LHCN-M2 (cell line): ENCODE results near the gene GATM. TPM values are rescaled to one million over a fixed set of nuclear protein-coding genes. Genes with fewer than 3 reads are reported as not detected.

Experiments
- DNase-seq: peaks from one replicate; pipeline ENCODE4 v3.0.0-alpha.2; 2012; ENCODE audit warnings: low read depth
- polyA plus RNA-seq: library from polyadenylated mRNA; unstranded; fragments of >200 nt; gene quantifications from one replicate; pipeline ENCODE4 v1.2.1, GENCODE V29; 2012; ENCODE audit warnings: missing spikeins
- total RNA-seq: library from RNA; depleted of rRNA; stranded (reverse); fragments of >200 nt; gene quantifications from 2 replicates; pipeline ENCODE4 v1.2.3, GENCODE V29; 2014; rRNA removed

The GATM gene, protein sequence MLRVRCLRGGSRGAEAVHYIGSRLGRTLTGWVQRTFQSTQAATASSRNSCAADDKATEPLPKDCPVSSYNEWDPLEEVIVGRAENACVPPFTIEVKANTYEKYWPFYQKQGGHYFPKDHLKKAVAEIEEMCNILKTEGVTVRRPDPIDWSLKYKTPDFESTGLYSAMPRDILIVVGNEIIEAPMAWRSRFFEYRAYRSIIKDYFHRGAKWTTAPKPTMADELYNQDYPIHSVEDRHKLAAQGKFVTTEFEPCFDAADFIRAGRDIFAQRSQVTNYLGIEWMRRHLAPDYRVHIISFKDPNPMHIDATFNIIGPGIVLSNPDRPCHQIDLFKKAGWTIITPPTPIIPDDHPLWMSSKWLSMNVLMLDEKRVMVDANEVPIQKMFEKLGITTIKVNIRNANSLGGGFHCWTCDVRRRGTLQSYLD
- total RNA-seq, result 0.98 and 1.3 TPM in 2 replicates
- 0.10 TPM for polyA plus RNA-seq

DNA sequence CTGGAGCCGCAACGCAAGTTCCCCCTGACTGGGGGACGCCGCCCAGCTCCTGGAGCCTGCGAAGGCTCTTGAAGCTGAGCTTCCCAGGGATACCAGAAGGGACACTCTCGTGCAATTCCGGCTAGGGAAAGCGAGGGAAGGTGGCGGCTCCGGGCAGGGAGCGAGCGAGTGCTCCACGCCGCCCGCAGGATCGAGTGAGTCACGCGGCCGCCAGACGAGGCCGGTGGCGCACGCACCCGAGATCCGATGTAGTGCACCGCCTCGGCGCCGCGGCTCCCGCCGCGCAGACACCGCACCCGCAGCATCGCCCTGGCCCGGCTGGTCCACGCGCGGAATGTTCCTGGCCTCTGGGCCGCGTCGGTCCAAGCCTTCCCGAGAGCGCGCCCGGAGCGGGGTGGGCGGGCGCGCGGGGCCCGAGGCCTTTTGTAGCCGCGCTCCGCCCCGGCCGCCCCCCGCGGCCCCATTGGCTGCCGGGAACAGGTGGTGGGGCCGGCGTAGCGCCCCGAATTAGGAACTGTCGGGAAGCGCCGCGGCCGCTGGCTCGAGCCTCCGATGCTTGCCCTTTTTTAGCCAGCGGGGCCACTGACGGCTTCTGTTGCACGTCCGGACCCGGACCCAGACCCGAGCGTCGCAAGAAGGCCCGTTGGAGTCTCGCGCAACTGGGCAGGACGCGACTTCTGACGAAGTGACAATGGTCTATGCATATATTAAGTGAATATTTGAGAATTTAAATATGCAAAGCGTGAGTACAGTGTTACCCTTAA is at the start of gene GATM:
Gene GATM, minus strand, starts transcription at position 396 of the 764 bp plus-strand sequence. Its CDS starts 91 bp downstream, at position 305.
- DNase-seq, result peak; percentile 77

DNA sequence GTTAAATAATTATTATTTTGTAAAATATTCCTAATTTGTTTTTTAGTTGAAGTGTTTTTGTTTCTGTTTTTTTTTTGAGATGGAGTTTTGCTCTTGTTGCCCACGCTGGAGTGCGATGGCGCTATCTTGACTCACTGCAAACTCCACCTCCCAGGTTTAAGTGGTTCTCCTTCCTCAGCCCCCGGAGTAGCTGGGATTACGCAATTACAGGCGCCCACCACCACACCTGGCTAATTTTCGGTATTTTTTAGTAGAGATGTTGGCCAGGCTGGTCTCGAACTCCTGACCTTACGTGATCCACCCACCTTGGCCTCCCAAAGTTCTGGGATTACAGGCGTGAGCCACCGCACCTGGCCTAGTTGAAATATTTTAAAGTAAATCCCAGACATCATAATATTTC is 48.7 kb upstream of the GATM start:
- DNase-seq, result no peak

DNA sequence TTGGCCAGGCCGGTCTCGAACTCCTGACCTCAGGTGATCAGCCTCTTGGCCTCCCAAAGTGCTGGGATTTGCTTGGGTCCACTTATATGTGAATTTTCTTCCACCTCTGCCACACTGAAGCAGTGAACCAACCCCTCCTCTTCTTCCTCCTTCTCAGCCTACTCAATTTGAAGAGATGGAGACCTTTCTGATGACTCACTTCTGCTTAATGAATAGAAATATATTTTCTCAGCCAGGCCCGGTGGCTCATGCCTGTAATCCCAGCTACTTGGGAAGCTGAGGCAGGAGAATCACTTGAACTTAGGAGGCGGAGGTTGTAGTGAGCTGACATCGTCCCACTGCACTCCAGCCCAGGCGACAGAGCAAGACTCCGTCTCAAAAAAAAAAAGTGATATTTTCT is 46.8 kb upstream of the GATM start:
- DNase-seq, result peak; percentile 14

DNA sequence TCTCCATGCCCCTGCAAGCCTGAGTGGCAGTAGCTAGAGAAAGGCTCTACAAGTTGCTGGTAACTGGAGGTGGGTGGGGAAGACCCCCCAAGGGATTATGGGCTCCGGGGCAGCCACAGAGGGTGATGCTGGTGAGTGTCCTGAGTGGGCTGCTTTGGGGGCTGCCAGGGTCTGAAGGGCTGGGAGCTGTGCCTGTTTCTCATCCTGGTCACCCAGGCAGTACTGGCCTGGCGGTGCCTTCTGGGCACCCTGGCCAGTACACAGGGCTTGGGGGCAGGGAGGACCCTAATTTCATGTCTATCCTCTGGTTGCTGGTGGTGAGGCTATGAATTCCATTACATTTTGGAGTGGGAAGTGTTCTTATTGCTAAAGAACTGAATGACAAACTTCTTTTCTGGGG is 46.1 kb upstream of the GATM start:
- no peak for DNase-seq

DNA sequence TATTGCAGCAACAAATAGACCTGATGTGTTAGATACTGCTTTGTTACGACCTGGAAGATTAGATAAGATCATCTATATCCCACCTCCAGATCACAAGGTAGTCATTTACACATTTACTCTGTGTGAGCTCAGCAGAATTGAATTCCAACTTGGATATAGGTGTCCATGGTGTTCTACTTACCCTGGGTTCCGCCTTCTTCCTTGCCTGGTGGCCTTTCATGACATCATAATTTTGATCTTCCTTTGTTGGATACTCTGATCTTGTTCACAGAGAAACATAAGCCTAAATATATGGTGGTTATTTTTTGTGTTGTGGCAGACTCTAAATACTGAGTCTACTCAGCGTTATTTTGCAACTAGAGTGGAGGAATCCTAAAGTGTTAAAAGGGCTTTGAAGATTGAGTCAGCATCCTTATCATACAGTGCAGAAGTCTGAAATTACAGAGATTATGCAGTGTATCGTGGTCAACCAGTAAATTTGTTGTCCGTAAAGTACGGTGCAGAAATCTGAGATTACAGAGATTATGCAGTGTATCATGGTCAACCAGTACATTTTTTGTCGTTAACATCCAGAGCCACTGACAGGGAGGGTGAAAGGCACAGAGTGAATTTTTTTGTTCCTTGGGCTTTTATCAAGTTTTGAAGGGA is 39.1 kb upstream of the GATM start:
- no peak for DNase-seq

DNA sequence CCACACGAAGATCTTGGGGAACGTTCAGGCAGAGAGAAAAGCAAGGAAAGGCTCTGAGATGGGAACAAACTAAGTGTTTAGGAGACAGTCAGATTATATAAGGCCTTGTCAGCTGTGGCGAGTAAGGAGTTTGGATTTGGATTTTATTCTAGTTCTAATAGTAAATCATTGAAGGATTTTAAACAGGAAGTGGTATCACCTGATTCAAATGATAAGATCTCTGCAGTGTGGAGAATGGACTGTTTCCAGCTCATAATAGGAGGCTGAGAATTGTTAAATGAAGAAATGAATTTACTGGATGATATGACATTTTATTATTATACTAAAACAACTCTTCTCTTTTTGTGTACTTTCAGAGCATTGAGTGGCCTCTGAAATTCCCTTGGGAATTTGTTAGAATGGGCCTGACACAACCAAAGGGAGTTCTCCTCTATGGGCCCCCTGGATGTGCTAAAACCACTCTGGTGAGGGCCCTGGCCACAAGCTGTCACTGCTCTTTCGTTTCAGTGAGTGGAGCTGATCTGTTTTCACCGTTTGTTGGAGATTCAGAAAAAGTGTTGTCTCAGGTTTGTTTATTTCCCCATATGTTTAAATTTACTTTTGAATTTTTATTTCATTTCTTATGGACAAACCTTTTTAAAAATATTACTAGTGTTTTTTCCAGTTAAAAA is 36.0 kb upstream of the GATM start:
- no peak for DNase-seq

DNA sequence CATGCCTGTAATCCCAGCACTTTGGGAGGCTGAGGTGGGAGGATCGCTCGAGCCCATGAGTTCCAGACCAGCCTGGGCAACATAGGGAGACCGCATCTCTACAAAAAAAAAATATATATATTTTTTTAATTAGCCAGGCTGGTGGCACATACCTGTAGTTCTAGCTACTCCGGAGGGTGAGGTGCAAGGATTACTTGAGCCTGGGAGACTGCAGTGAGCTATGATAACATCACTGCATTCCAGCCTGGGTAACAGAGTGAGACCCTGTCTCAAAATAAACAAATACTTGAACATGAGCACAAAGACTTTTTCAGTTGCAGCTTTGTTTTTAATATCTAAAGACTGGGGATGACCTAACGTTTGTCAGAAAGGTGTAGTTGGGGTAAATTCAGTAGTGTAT is 31.3 kb upstream of the GATM start:
- no peak for DNase-seq

DNA sequence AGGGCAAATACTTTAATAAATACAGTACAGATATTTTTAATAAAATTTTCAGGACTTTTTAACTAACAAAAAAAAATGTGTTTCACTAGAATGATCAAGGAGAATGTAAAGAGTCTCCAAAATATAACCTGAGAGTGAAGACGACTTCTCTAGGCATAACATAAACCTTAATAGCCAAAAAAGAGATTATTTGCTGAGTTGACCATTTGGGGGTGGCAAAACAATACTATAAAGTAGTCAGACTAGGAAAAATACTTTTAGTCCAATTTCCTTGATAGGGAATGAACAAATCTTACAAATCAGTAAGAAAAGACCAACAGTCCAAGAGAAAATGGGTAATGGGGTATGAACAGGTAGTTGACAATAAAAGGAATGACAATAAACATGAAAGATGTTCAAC is 29.4 kb upstream of the GATM start:
- no peak for DNase-seq

DNA sequence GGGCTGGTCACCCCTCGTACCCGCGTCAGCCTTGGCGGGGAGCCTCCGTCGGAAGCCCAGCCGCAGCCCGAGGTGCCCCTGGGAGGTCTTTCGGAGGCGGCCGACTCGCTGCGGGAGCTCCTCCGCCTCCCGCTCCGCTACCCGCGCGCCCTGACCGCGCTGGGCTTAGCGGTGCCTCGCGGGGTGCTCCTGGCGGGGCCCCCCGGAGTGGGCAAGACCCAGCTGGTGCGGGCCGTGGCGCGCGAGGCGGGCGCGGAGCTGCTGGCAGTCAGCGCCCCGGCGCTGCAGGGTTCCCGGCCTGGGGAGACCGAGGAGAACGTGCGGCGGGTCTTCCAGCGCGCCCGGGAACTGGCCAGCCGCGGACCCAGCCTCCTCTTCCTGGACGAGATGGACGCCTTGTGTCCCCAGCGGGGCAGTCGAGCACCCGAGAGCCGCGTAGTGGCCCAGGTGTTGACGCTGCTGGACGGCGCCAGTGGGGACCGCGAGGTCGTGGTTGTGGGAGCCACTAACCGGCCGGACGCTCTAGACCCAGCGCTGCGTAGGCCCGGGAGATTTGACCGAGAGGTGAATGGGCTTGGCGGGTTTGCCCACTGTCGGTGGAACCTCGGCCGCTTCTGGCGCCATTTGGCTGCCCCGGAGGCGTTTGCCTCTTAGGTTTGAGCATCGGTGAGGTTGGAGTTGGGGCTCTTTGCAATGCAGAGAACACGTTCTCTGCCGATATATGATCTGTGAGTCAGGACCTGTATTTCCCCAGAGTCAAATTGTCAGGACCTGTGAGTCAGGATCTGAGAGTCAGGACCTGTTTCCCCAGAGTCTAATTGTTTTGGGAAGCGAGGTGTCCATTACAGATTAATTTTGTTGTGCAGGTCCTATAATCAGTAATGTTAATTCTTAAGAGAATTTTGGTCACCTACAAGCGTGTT is 24.9 kb upstream of the GATM start:
- DNase-seq, result peak; percentile 64

DNA sequence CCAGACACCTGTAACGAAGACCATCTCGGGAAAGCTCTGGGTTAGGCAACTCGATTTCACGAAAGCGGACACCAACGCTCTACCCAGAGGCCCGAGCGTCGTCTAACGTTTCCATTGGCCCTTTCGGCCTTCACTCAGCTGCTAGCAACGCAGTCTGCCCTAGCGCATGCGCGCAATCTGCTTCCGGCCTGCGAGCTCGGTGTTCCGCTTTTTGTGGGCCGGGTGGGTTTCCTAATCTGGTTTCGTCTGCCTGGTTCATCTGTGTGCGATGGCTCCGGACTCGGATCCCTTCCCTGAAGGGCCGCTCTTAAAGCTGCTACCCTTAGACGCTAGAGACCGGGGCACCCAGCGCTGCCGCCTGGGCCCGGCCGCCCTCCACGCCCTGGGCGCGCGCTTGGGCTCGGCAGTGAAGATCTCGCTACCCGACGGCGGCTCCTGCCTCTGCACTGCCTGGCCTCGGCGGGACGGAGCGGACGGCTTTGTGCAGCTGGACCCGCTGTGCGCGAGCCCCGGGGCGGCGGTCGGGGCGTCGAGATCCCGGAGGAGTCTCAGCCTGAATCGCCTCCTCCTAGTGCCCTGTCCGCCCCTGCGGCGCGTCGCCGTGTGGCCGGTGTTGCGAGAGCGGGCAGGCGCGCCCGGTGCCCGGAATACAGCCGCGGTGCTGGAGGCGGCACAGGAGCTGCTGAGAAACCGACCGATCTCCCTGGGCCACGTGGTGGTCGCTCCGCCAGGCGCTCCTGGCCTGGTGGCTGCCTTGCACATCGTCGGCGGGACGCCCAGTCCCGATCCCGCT is 24.0 kb upstream of the GATM start:
- DNase-seq, result peak; percentile 97

DNA sequence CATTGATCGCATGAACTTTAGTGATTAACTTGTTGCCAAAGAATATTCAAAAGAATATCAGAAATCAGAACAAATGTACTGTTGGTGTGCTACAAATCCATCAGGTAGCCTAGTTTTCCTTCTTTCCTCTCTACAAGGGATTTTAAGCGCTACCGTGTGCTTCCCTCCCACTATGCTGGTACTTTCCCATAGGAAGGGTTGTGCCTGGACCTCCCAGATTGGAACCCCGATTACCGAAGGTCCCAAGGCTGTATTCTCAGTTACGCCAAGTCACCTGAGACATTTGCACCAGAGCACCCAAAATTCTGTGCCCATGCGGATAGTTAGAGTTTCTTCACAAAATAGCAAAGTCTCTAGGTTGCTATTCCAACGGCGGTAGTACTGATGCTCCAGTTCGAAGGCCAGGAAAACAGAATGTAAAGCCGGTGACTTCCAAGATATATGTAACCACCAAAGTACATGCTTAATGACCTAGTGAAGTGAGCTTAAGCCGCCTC is 23.4 kb upstream of the GATM start:
- DNase-seq, result no peak

DNA sequence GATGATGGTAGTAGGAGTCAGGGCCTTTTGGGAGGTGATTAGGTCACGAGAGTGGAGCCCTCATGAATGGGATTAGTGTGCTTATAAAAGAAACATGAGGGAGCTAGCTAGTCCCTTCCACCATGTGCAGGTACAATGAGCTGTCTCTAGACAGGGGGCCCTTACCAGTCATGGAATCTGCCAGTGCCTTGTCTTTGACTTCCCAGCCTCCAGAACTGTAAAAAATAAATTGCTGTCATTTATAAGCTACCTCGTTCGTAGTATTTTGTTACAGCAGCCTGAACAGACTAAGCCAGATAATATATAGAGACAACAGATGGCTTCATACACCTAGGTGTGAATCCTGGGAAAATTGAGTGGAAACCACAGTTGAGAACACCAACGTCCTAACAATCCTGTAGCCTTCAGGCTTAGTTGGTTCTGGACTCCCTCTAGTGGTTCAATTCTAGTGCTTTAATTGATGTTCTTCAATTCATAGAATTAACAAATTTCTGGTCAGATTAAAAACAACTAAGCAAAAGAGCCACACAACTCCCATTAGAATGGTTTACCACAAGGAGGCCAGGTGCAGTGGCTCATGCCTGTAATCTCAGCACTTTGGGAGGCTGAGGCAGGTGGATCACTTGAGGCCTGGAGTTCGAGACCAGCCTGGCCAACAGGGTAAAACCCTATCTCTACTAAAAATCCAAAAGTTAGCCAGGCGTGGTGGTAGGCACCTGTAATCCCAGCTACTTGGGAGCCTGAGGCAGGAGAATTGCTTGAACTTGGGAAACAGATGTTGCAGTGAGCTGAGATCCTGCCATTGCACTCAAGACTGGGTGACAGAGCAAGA is 21.3 kb upstream of the GATM start:
- DNase-seq, result peak; percentile 61

DNA sequence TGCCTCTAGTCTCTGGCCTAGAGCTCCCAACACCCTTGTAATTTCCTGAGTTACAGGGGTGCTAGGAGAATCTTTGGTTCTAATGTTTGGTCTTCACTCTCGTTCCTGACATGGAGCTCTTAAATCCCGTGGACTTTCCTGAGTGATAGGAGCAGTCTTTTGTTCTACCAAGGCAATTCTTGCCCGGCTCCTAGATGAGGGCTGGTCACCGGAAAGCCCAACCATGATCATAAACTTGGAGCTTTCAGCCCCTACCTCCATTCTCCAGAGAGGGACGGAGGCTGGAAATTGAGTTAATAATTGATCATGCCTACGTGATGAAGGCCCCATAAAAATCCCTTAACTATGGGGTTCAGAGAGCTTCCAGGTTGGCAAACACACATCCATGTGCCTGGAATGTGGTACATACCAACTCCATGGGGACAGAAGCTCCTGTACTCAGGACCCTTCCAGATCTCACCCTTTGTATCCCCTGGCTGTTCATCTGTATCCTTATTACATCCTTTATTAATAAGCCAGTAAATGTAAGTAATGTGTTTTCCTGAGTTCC is 18.8 kb upstream of the GATM start:
- DNase-seq, result no peak

DNA sequence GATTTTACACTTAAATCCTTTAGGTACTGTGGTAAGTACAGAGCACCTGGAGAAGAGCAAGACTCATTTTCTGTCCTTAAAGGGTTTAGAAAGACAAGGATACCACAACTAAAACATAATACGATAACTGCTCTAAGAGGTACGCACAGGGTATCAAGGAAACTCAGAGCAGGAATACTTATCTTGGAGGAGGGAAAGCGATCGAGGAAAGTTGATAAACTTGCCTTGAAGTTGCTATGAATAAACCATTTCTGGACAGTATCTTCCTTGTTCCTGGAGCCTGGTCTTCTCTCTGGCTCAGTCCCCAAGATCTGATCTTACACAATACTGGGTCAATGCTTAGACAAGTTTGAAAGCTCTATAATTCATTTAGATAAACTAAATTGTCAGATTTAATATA is 17.6 kb upstream of the GATM start:
- no peak for DNase-seq

DNA sequence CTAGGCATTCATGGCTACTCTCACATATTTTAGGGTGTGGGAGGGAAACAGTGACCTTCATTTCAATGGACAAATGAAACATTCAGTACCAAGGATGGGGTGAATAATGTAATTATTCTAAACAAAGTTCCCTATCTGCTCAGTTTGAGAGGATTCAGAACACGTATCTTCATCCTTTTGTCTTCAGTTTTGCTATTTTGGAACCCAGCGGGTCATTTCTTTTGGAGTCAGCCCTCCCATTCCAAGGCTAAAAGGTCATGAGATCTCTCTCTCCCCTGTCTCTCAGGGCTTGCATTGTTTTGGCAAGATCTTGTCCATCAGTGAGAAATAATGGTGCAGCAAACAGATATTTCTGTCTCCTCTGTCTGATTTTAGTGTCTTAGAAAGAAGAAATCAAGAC is 16.3 kb upstream of the GATM start:
- no peak for DNase-seq

DNA sequence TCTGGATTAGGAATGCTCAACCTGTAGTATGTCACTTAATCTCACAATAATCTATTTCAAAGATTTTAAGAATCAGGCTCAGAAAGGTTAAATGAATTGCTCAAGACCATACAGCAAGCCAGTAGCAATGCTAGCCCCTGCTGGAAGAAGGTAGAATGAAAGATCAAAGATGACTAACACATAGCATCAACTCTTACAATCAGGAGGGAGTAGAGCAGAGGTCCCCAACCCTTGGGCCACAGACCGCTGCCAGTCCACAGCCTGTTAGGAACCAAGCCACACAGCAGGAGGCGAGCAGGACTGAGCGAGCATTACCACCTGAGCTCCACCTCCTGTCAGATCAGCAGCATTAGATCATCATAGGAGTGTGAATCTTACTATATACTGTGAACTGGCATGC is 15.5 kb upstream of the GATM start:
- no peak for DNase-seq

DNA sequence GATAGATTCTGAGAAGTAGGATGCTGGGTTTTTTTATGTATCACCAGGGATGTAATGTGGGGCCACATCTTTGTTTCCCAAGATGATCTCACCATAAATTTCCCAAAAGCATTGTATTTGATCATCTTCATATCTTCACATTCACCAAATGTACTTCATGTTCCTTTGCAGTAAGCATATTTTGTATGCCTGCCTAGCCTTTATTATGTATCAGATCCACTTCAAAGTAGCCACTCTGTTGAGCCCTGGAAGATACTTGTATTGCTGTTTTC is 14.2 kb upstream of the GATM start:
- no peak for DNase-seq

DNA sequence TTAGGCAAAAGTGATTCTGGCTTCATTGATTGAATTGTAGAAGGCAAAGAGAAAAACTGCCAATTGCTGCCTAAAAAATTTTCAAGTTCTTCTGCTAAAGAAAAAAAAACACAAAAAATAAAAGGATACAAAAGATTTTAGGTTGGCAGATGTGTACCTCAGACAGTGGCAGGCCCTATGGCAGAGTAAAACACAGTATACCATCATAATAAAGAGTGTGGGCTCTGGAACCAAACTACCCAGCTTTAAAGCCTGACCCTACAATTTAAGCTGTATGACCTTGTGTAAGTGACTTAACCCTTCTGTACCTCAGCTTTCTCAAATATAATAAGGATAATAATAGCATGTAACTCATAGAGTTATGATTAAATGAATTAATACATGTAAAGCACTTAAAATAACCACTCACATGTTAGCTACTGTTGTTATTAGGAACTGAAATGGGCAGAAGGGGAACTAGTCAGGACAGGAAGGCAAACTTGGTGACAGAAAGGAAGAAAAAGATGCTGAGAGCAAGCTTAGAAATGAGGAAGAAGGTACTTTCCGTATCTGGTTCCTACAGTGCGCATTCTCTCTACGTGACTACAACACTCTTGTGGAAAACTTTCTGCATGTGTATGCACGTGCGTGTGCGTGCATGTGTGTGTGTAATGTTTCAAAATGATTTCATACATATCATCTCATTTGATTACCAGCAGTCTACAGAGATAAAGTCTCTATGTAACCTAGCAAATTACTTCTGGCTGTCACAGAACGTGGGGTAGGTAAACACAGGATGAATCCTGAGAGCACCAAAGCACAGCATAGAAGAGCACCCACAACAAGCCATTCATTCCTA is 13.6 kb upstream of the GATM start:
- no peak for DNase-seq
